Muscle of back (tissue), 11 donors: ENCODE data around the gene IFT57. TPM values are rescaled to one million over a fixed set of nuclear protein-coding genes. Genes with fewer than 3 reads are reported as not detected.
A peak's percentile ranks its signal among the peaks of the same experiment; 100 is the strongest.
"Not testable (repeated sequence)": the region's sequence is repeated elsewhere in the genome, so short reads cannot be mapped to it uniquely, and the experiment has no call there.

Experiments used
- DNase-seq, 3 donors: peaks; one replicate each; pipeline versions ENCODE4 v3.0.0 to v3.0.0-alpha.2; 2013
- polyA plus RNA-seq, 10 donors: library from polyadenylated mRNA; unstranded; fragments of 120-200 nt; gene quantifications; one replicate each; pipeline ENCODE4 v1.2.1, GENCODE V29; 2013; ENCODE audit not compliant: insufficient read length in 10 of 10

The IFT57 gene
- polyA plus RNA-seq, 10 donors = 25.5 to 41.5 (median 31.5) TPM

- no peak for DNase-seq
Observed at GRCh38 chr3:108175352-108175751, 46.9 kb downstream of the IFT57 start.

GRCh38 chr3:108171106-108171505 is 51.1 kb downstream of the IFT57 start:
- DNase-seq = no peak

- no peak for DNase-seq
Observed at GRCh38 chr3:108164391-108164790, 57.8 kb downstream of the IFT57 start.

- DNase-seq = no peak
Observed at GRCh38 chr3:108159865-108160264, 62.4 kb downstream of the IFT57 start.

GRCh38 chr3:108159105-108159504 is 63.1 kb downstream of the IFT57 start:
- DNase-seq = no peak

GRCh38 chr3:108158251-108158650 is 64.0 kb downstream of the IFT57 start:
- no peak for DNase-seq

- DNase-seq = no peak
Observed at GRCh38 chr3:108157273-108157672, 65.0 kb downstream of the IFT57 start.

- no peak for DNase-seq
Observed at GRCh38 chr3:108156312-108156853, 65.8 kb downstream of the IFT57 start.

GRCh38 chr3:108155642-108156041 is 66.6 kb downstream of the IFT57 start:
- not testable (repeated sequence) for DNase-seq

- peak in 1 of 3 donors; percentile 26 for DNase-seq
Observed at GRCh38 chr3:108153451-108153981, 68.7 kb downstream of the IFT57 start.

GRCh38 chr3:108152274-108152673 is 70.0 kb downstream of the IFT57 start:
- no peak for DNase-seq

GRCh38 chr3:108150200-108150599 is 72.0 kb downstream of the IFT57 start:
- no peak for DNase-seq

- DNase-seq = no peak
Observed at GRCh38 chr3:108146139-108146538, 76.1 kb downstream of the IFT57 start.

GRCh38 chr3:108145578-108145977 is 76.6 kb downstream of the IFT57 start:
- DNase-seq = no peak

GRCh38 chr3:108137460-108137814 is 84.8 kb downstream of the IFT57 start:
- DNase-seq = no peak

- no peak for DNase-seq
Observed at GRCh38 chr3:108136561-108137459, 85.4 kb downstream of the IFT57 start.

GRCh38 chr3:108134555-108134880 is 87.7 kb downstream of the IFT57 start:
- no peak for DNase-seq

GRCh38 chr3:108133858-108134554 is 88.2 kb downstream of the IFT57 start:
- no peak for DNase-seq

GRCh38 chr3:108133048-108133369 is 89.2 kb downstream of the IFT57 start:
- no peak for DNase-seq

- no peak for DNase-seq
Observed at GRCh38 chr3:108131475-108132134, 90.6 kb downstream of the IFT57 start.

GRCh38 chr3:108130701-108131474 is 91.3 kb downstream of the IFT57 start:
- peak in 2 of 3 donors; percentile 11 to 74 for DNase-seq

- DNase-seq = no peak
Observed at GRCh38 chr3:108130236-108130635, 92.0 kb downstream of the IFT57 start.
